Testis (tissue), 3 donors: ENCODE results near the gene GRIP2. TPM values are rescaled to one million over a fixed set of nuclear protein-coding genes. Genes with fewer than 3 reads are reported as not detected.

Experiments used
- DNase-seq: peaks from one replicate; pipeline ENCODE4 v3.0.0-alpha.2; 2019
- H3K27ac ChIP-seq, 2 donors: fragments of 200-600 bp; sonication (generic); one replicate each; pipeline ENCODE4 v1.5.1; 2019
- H3K27me3 ChIP-seq: fragments of 200-600 bp; sonication (generic); one replicate; pipeline ENCODE4 v1.5.1; 2019
- H3K36me3 ChIP-seq: fragments of 200-600 bp; sonication (generic); one replicate; pipeline ENCODE4 v1.5.1; 2017; ENCODE audit warnings: low read depth; ENCODE audit errors: missing control alignments
- H3K4me1 ChIP-seq: fragments of 200-600 bp; sonication (generic); one replicate; pipeline ENCODE4 v1.5.1; 2019
- H3K4me3 ChIP-seq, 2 donors: fragments of 200-600 bp; sonication (generic); one replicate each; pipeline ENCODE4 v1.5.1; 2017 to 2019
- H3K9me3 ChIP-seq: fragments of 200-600 bp; sonication (generic); one replicate; pipeline ENCODE4 v1.5.1; 2017
- POLR2A ChIP-seq: fragments of 450-650 bp; IDR thresholded peaks from one replicate; pipeline ENCODE4 v1.6.1; 2017; ENCODE audit warnings: antibody characterized with exemption, mild to moderate bottlenecking, moderate library complexity
- WGBS, 2 donors: methylation state at CpG; one replicate each; pipeline ENCODE4 v1.1.5; 2018; 5-methylcytosine and 5-hydroxymethylcytosine counted together
- intact Hi-C: fragments of 100-400 bp; cut with DNase I; formaldehyde crosslinking; loops from one replicate; pipeline ENCODE4 v1.15.1; 2023; ENCODE audit warnings: low total_unique reads
- polyA plus RNA-seq: library from polyadenylated mRNA; stranded (reverse); fragments of 350-450 nt; fragmentation: Illumina TruSeq; extraction: RNeasy Lipid Tissue Mini Kit (QIAGEN cat#74804); gene quantifications from one replicate; pipeline ENCODE4 v1.2.3, GENCODE V29; 2014; ENCODE audit warnings: low read depth, low replicate concordance; ENCODE audit not compliant: insufficient read depth
- total RNA-seq, 2 donors: library from RNA; depleted of rRNA; stranded (reverse); fragments of >200 nt; gene quantifications; one replicate each; pipeline ENCODE4 v1.2.3, GENCODE V29; 2016
- TF ChIP-seq, protein P1 (sequence below), 3 experiments: fragments of 450-650 bp in 2 of 3; fragments of 200-600 bp in 1 of 3; sonication (generic) in 1 of 3; IDR thresholded peaks; one replicate each; pipeline ENCODE4 v1.5.1; 2016 to 2019; ENCODE audit warnings: antibody characterized with exemption in 3 of 3, mild to moderate bottlenecking in 2 of 3, moderate library complexity in 1 of 3

The GRIP2 gene
- total and polyA plus RNA-seq, 3 donors from 2014 or later = 2.4 to 3.2 (median 2.7) TPM

DNA sequence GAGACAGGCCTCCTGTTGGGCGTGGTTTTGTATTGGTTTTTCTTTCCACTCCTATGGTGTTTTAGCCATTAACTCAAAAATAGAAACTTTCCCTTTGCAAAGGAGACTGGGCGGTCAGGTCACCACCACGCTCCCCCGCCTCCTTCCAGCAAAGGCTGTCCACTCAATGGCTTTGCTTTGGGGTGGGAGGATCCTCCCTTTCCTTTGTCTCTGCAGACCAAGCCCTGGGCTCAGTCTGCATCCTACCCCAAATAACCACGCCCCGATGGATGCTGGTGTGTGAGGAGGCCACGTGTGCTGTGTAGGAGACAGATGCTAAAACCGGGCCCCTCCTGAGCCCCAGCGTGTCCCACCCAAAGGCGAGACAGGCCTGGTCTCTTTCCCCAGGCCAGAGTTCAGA, 68.5 kb downstream of the GRIP2 start:
- intact Hi-C loops = no loop called here
- peak overlapping the region in 1 of 2 donors; percentile 0 for H3K27ac ChIP-seq
- WGBS, 2 donors = 81 to 82% methylated on average over 10 of the region's 10 CpGs
- no peak for TF ChIP-seq POLR2A
- TF ChIP-seq, protein P1, sequence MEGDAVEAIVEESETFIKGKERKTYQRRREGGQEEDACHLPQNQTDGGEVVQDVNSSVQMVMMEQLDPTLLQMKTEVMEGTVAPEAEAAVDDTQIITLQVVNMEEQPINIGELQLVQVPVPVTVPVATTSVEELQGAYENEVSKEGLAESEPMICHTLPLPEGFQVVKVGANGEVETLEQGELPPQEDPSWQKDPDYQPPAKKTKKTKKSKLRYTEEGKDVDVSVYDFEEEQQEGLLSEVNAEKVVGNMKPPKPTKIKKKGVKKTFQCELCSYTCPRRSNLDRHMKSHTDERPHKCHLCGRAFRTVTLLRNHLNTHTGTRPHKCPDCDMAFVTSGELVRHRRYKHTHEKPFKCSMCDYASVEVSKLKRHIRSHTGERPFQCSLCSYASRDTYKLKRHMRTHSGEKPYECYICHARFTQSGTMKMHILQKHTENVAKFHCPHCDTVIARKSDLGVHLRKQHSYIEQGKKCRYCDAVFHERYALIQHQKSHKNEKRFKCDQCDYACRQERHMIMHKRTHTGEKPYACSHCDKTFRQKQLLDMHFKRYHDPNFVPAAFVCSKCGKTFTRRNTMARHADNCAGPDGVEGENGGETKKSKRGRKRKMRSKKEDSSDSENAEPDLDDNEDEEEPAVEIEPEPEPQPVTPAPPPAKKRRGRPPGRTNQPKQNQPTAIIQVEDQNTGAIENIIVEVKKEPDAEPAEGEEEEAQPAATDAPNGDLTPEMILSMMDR (IDR thresholded peaks at IDR 0.05) = no peak
- H3K4me3 ChIP-seq = no peak overlapping the region
- DNase-seq = no peak
- peaks cover 26% of the 10 kb centered on the region for H3K4me1 ChIP-seq
- no peaks in the 10 kb centered on the region for H3K27me3 ChIP-seq
- H3K9me3 ChIP-seq = no peaks in the 10 kb centered on the region
- no peaks in the 10 kb centered on the region for H3K36me3 ChIP-seq

DNA sequence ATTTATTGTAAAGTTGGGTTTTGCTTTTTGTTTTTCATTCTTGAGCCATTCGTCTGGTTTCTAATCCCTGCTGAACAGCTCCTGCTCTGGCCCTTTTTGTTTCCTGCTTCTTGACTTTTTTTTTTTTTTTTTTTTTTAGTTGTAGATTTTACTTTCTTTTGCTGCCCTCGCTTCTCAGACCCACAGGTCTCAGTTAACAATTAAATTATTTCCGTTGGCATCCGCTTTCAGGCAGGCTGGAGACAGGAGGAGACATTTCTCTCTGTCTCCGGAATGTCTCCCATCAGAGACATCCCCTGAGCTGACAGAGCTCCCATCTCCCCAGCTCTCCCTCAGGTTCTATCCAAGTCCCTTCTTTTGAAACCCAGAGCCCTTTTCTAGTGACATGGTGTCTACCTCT, 69.1 kb downstream of the GRIP2 start:
- no peaks in the 10 kb centered on the region for H3K9me3 ChIP-seq
- H3K4me1 ChIP-seq = peaks cover 29% of the 10 kb centered on the region
- intact Hi-C loops = no loop called here
- H3K27ac ChIP-seq = peak overlapping the region in 1 of 2 donors; percentile 33
- no peak for DNase-seq
- 87 to 90% methylated on average over 5 of the region's 5 CpGs for WGBS, 2 donors
- TF ChIP-seq, protein P1 (IDR thresholded peaks at IDR 0.05) = no peak
- no peak for TF ChIP-seq POLR2A
- H3K36me3 ChIP-seq = no peaks in the 10 kb centered on the region
- H3K27me3 ChIP-seq = no peaks in the 10 kb centered on the region
- H3K4me3 ChIP-seq = no peak overlapping the region

- Histone ChIP-seq H3K27me3 (no peaks in the 10 kb centered on the region), H3K9me3 (no peaks in the 10 kb centered on the region), H3K36me3 (no peaks in the 10 kb centered on the region), H3K4me3 (no peak overlapping the region), H3K27ac (no peak overlapping the region), H3K4me1 (peaks cover 29% of the 10 kb centered on the region)
- WGBS, 2 donors = 86 to 92% methylated on average over 12 of the region's 12 CpGs
- TF ChIP-seq, protein P1 (IDR thresholded peaks at IDR 0.05) = no peak
- TF ChIP-seq POLR2A = no peak
- DNase-seq = no peak
- intact Hi-C loops = no loop called here
Measured at GRCh38 chr3:14470461-14470860, 69.7 kb downstream of the GRIP2 start.

GRCh38 chr3:14468621-14468981, 71.5 kb downstream of the GRIP2 start:
- Histone ChIP-seq H3K27me3 (no peaks in the 10 kb centered on the region), H3K4me3 (no peak overlapping the region), H3K4me1 (peaks cover 21% of the 10 kb centered on the region), H3K27ac (no peak overlapping the region), H3K9me3 (no peaks in the 10 kb centered on the region), H3K36me3 (no peaks in the 10 kb centered on the region)
- DNase-seq = no peak
- 89 to 98% methylated on average over 13 of the region's 13 CpGs for WGBS, 2 donors
- no peak for TF ChIP-seq POLR2A
- TF ChIP-seq, protein P1 (IDR thresholded peaks at IDR 0.05) = no peak
- intact Hi-C loops = loop anchor here (10.0 kb wide), 1 partner anchor 264 kb away; no protein-coding TSS in a partner anchor

- TF ChIP-seq POLR2A = no peak
- TF ChIP-seq, protein P1 (IDR thresholded peaks at IDR 0.05) = peak; percentile 90 to 92 (median 91)
- peak; percentile 54 for DNase-seq
- H3K27ac ChIP-seq = no peak overlapping the region
- H3K27me3 ChIP-seq = no peaks in the 10 kb centered on the region
- no peaks in the 10 kb centered on the region for H3K9me3 ChIP-seq
- intact Hi-C loops = loop anchor here (10.0 kb wide), 1 partner anchor 263 kb away; no protein-coding TSS in a partner anchor
- H3K36me3 ChIP-seq = no peaks in the 10 kb centered on the region
- 72 to 74% methylated on average over 15 of the region's 15 CpGs for WGBS, 2 donors
- H3K4me3 ChIP-seq = no peak overlapping the region
- peaks cover 16% of the 10 kb centered on the region for H3K4me1 ChIP-seq
Measured at GRCh38 chr3:14467814-14468620, 72.1 kb downstream of the GRIP2 start.
